ENCODE results near the gene BTF3L4. TPM values are rescaled to one million over a fixed set of nuclear protein-coding genes. Genes with fewer than 3 reads are reported as not detected.

BTF3L4 gene
- total RNA-seq, 2 experiments from 2014 or later: 40.2 to 43.2 TPM

GRCh38 chr1:52127181-52128180, 71.4 kb downstream of the BTF3L4 start:
- no peak for DNase-seq
- no peaks in the 10 kb centered on the region for H3K9me3 Mint-ChIP-seq
- H3K27ac Mint-ChIP-seq: no peak overlapping the region
- H3K4me1 Mint-ChIP-seq: peaks cover 17% of the 10 kb centered on the region
- peaks cover 20% of the 10 kb centered on the region for H3K27me3 Mint-ChIP-seq
- no peaks in the 10 kb centered on the region for H3K36me3 Mint-ChIP-seq
- no peak overlapping the region for H3K4me3 Mint-ChIP-seq

GRCh38 chr1:52139817-52140540, 83.9 kb downstream of the BTF3L4 start:
- Mint-ChIP-seq H3K27ac (peak overlapping the region; percentile 89), H3K4me3 (peak overlapping the region; percentile 74), H3K9me3 (peaks cover 3% of the 10 kb centered on the region), H3K27me3 (no peaks in the 10 kb centered on the region), H3K4me1 (peaks cover 35% of the 10 kb centered on the region), H3K36me3 (peaks cover 1% of the 10 kb centered on the region)
- DNase-seq: peak; percentile 24

Other genes starting within 250 kb of the BTF3L4 start
- gene NRDC, start 177.6 kb upstream of the BTF3L4 start, total RNA-seq: 100 to 1,000 TPM; 116 to 118 TPM
- under 1 TPM; 0.06 to 0.08 TPM for gene RAB3B, start 65.6 kb upstream of the BTF3L4 start, total RNA-seq
- 10 to 100 TPM; 17.6 to 18.1 TPM for gene KTI12, start 22.5 kb upstream of the BTF3L4 start, total RNA-seq
- 10 to 100 TPM; 33.3 to 36.1 TPM for gene TXNDC12, start 1.1 kb upstream of the BTF3L4 start, total RNA-seq
- 1 to 10 TPM; 6.1 to 6.3 TPM for gene ZFYVE9, start 85.8 kb downstream of the BTF3L4 start, total RNA-seq